Neural cell (in vitro differentiated cells): ENCODE measurements around the gene SKIDA1. TPM values are rescaled to one million over a fixed set of nuclear protein-coding genes. Genes with fewer than 3 reads are reported as not detected.

ENCODE experiments used
- H2AFZ ChIP-seq: fragments of 200-600, 300-800 bp; sonication (generic), shearing (Covaris generic); 2 replicates; pipeline ENCODE4 v1.6.0; 2014; ENCODE audit warnings: low read depth, mild to moderate bottlenecking, antibody characterized with exemption, low read length, moderate library complexity
- H3F3A ChIP-seq: fragments of 200-600 bp; shearing (Covaris generic); 2 replicates; pipeline ENCODE4 v1.6.1; 2016; ENCODE audit warnings: mild to moderate bottlenecking, moderate library complexity, mixed read lengths, antibody characterized with exemption, low read length; ENCODE audit not compliant: insufficient read depth, poor library complexity, severe bottlenecking
- H3K27ac ChIP-seq: fragments of 200-600, 300-800 bp; sonication (generic), shearing (Covaris generic); 2 replicates; pipeline ENCODE4 v1.5.1; 2014; ENCODE audit warnings: mild to moderate bottlenecking, low read length, moderate library complexity
- H3K27me3 ChIP-seq: fragments of 300-800, 200-600 bp; sonication (generic), shearing (Covaris generic); 2 replicates; pipeline ENCODE4 v1.6.0; 2014; ENCODE audit warnings: mild to moderate bottlenecking, low read depth, low read length, moderate library complexity; ENCODE audit not compliant: insufficient read depth
- H3K36me3 ChIP-seq: fragments of 300-800, 200-600 bp; sonication (generic), shearing (Covaris generic); 2 replicates; pipeline ENCODE4 v1.5.1; 2014; ENCODE audit warnings: mild to moderate bottlenecking, antibody characterized with exemption, low read length, moderate library complexity; ENCODE audit not compliant: insufficient read depth
- H3K4me2 ChIP-seq: fragments of 300-800, 200-600 bp; sonication (generic), shearing (Covaris generic); 2 replicates; pipeline ENCODE4 v1.6.0; 2014; ENCODE audit warnings: mild to moderate bottlenecking, low read length
- H3K4me3 ChIP-seq: fragments of 300-800, 200-600 bp; sonication (generic), shearing (Covaris generic); 2 replicates; pipeline ENCODE4 v1.5.1; 2014; ENCODE audit warnings: mild to moderate bottlenecking, low read length, moderate library complexity
- H3K79me2 ChIP-seq: fragments of 200-600 bp; shearing (Covaris generic); replicated peaks from 2 replicates; pipeline ENCODE4 v1.6.0; 2014; ENCODE audit warnings: mild to moderate bottlenecking, low read length, moderate library complexity; ENCODE audit not compliant: insufficient read depth
- H3K9ac ChIP-seq: fragments of 300-800, 200-600 bp; sonication (generic), shearing (Covaris generic); 2 replicates; pipeline ENCODE4 v1.6.1; 2016; ENCODE audit warnings: mild to moderate bottlenecking, low read length, mixed read lengths
- H3K9me2 ChIP-seq: fragments of 200-600 bp; shearing (Covaris generic); 2 replicates; pipeline ENCODE4 v1.6.1; 2016; ENCODE audit warnings: mild to moderate bottlenecking, low read length, mixed read lengths; ENCODE audit not compliant: insufficient read depth
- H3K9me3 ChIP-seq: fragments of 200-600, 300-800 bp; sonication (generic), shearing (Covaris generic); 2 replicates; pipeline ENCODE4 v1.6.1; 2016; ENCODE audit warnings: mild to moderate bottlenecking, mixed run types, low read length, moderate library complexity, mixed read lengths
- H4K20me1 ChIP-seq: fragments of 200-600 bp; shearing (Covaris generic); 2 replicates; pipeline ENCODE4 v1.6.1; 2016; ENCODE audit warnings: mild to moderate bottlenecking, mixed run types; ENCODE audit not compliant: insufficient read depth
- CTCF ChIP-seq: fragments of 450-650 bp; IDR thresholded peaks from 2 replicates; pipeline ENCODE4 v1.5.1; 2014; ENCODE audit warnings: antibody characterized with exemption, mild to moderate bottlenecking, moderate library complexity; ENCODE audit not compliant: poor library complexity, severe bottlenecking
- EP300 ChIP-seq: fragments of 450-650 bp; conservative IDR thresholded peaks from 2 replicates; pipeline ENCODE4 v1.6.1; 2014; ENCODE audit warnings: antibody characterized with exemption, mild to moderate bottlenecking, moderate library complexity; ENCODE audit not compliant: poor library complexity, severe bottlenecking
- EZH2 ChIP-seq: fragments of 200-600, 300-800 bp; shearing (Covaris generic), sonication (generic); IDR thresholded peaks from 2 replicates; pipeline ENCODE4 v1.6.1; 2014; ENCODE audit warnings: antibody characterized with exemption, low read length, borderline replicate concordance, mild to moderate bottlenecking; ENCODE audit not compliant: insufficient read depth, poor library complexity, severe bottlenecking
- MXI1 ChIP-seq: fragments of 450-650 bp; conservative IDR thresholded peaks from 2 replicates; pipeline ENCODE4 v1.6.1; 2014; ENCODE audit warnings: antibody characterized with exemption, mild to moderate bottlenecking; ENCODE audit not compliant: poor library complexity, severe bottlenecking
- POLR2AphosphoS5 ChIP-seq: IDR thresholded peaks from 2 replicates; pipeline ENCODE4 v1.6.1; 2012
- RAD21 ChIP-seq: fragments of 450-650 bp; conservative IDR thresholded peaks from 2 replicates; pipeline ENCODE4 v1.6.1; 2014; ENCODE audit warnings: antibody characterized with exemption, mild to moderate bottlenecking, moderate library complexity
- SMC3 ChIP-seq: fragments of 450-650 bp; conservative IDR thresholded peaks from 2 replicates; pipeline ENCODE4 v1.6.1; 2014; ENCODE audit warnings: antibody characterized with exemption, mild to moderate bottlenecking, moderate library complexity; ENCODE audit not compliant: poor library complexity
- TAF1 ChIP-seq: IDR thresholded peaks from 2 replicates; pipeline ENCODE4 v1.6.1; 2012; ENCODE audit warnings: low read depth
- polyA plus RNA-seq: library from polyadenylated mRNA; depleted of rRNA; stranded (reverse); fragments of >200 nt; gene quantifications from 2 replicates; pipeline ENCODE4 v1.2.3, GENCODE V29; 2014
- TF ChIP-seq, protein P1 (sequence below): IDR thresholded peaks from 2 replicates; pipeline ENCODE4 v1.6.1; 2012; ENCODE audit warnings: borderline replicate concordance

The SKIDA1 gene
- polyA plus RNA-seq, 1 donor from 2014 or later, result 3.7 TPM

DNA sequence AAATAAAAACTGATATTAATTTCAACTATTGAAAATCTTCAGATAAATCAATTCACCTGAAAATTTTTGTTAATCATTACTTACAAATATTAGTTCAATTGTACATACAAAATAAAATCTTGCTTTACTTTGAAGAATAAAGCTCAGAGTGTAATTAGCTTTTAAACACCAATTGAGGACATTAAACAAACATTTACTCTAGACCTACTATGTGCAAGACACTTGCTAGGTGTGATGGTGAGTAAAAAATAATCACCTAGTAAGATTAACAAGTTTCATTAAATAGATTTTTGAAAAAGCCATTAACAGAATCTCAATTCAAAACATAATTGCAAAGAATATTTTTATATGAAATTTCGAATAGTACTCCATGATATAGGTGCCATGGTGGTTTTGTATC lies 4.7 kb upstream of the SKIDA1 start:
- H3K9me2 ChIP-seq, result no peaks in the 10 kb centered on the region
- H4K20me1 ChIP-seq, result no peaks in the 10 kb centered on the region
- no peaks in the 10 kb centered on the region for H3K36me3 ChIP-seq
- peaks cover 21% of the 10 kb centered on the region for H3K27me3 ChIP-seq
- H3K4me3 ChIP-seq, result no peak overlapping the region
- H3K9ac ChIP-seq, result no peak overlapping the region
- TF ChIP-seq RAD21, result no peak
- no peak for TF ChIP-seq TAF1
- TF ChIP-seq, protein P1, sequence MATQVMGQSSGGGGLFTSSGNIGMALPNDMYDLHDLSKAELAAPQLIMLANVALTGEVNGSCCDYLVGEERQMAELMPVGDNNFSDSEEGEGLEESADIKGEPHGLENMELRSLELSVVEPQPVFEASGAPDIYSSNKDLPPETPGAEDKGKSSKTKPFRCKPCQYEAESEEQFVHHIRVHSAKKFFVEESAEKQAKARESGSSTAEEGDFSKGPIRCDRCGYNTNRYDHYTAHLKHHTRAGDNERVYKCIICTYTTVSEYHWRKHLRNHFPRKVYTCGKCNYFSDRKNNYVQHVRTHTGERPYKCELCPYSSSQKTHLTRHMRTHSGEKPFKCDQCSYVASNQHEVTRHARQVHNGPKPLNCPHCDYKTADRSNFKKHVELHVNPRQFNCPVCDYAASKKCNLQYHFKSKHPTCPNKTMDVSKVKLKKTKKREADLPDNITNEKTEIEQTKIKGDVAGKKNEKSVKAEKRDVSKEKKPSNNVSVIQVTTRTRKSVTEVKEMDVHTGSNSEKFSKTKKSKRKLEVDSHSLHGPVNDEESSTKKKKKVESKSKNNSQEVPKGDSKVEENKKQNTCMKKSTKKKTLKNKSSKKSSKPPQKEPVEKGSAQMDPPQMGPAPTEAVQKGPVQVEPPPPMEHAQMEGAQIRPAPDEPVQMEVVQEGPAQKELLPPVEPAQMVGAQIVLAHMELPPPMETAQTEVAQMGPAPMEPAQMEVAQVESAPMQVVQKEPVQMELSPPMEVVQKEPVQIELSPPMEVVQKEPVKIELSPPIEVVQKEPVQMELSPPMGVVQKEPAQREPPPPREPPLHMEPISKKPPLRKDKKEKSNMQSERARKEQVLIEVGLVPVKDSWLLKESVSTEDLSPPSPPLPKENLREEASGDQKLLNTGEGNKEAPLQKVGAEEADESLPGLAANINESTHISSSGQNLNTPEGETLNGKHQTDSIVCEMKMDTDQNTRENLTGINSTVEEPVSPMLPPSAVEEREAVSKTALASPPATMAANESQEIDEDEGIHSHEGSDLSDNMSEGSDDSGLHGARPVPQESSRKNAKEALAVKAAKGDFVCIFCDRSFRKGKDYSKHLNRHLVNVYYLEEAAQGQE, result no peak
- no peak for TF ChIP-seq POLR2AphosphoS5
- TF ChIP-seq SMC3, result no peak
- no peak for TF ChIP-seq EZH2
- no peak for TF ChIP-seq MXI1
- no peak for TF ChIP-seq EP300
- TF ChIP-seq CTCF, result no peak
- no peak overlapping the region for H3K27ac ChIP-seq
- H3K4me2 ChIP-seq, result no peak overlapping the region
- H2AFZ ChIP-seq, result no peak overlapping the region
- H3F3A ChIP-seq, result peaks cover 8% of the 10 kb centered on the region
- H3K79me2 ChIP-seq, result peaks cover 66% of the 10 kb centered on the region
- no peaks in the 10 kb centered on the region for H3K9me3 ChIP-seq

GRCh38 chr10:21529032-21529910 lies 3.8 kb upstream of the SKIDA1 start:
- H2AFZ ChIP-seq, result no peak overlapping the region
- H3F3A ChIP-seq, result peaks cover 8% of the 10 kb centered on the region
- H3K4me2 ChIP-seq, result no peak overlapping the region
- no peak overlapping the region for H3K4me3 ChIP-seq
- H3K9me2 ChIP-seq, result no peaks in the 10 kb centered on the region
- no peak overlapping the region for H3K27ac ChIP-seq
- H3K9me3 ChIP-seq, result no peaks in the 10 kb centered on the region
- no peak for TF ChIP-seq EP300
- peak; percentile 34 for TF ChIP-seq POLR2AphosphoS5
- H3K27me3 ChIP-seq, result peaks cover 21% of the 10 kb centered on the region
- H3K36me3 ChIP-seq, result no peaks in the 10 kb centered on the region
- no peaks in the 10 kb centered on the region for H4K20me1 ChIP-seq
- no peak overlapping the region for H3K9ac ChIP-seq
- H3K79me2 ChIP-seq, result peaks cover 66% of the 10 kb centered on the region
